Hindlimb muscle (tissue), 1 donor: Measurements from ENCODE around the gene CGB3. TPM values are rescaled to one million over a fixed set of nuclear protein-coding genes. Genes with fewer than 3 reads are reported as not detected.
"Not testable (repeated sequence)": the region's sequence is repeated elsewhere in the genome, so short reads cannot be mapped to it uniquely, and the experiment has no call there.

ENCODE experiments used
- DNase-seq: peaks from one replicate; pipeline ENCODE4 v3.0.0-alpha.2; 2013
- polyA plus RNA-seq: library from polyadenylated mRNA; unstranded; fragments of 120-200 nt; gene quantifications from one replicate; pipeline ENCODE4 v1.2.1, GENCODE V29; 2013; ENCODE audit not compliant: insufficient read length

CGB3 gene
- polyA plus RNA-seq, 1 donor = not detected

- DNase-seq = no peak
Measured at GRCh38 chr19:49042177-49042576, 18.0 kb upstream of the CGB3 start.

- not testable (repeated sequence) for DNase-seq
Measured at GRCh38 chr19:49039736-49040135, 15.6 kb upstream of the CGB3 start.

- not testable (repeated sequence) for DNase-seq
Measured at GRCh38 chr19:49038557-49039276, 14.6 kb upstream of the CGB3 start.

GRCh38 chr19:49038111-49038510 lies 14.0 kb upstream of the CGB3 start:
- not testable (repeated sequence) for DNase-seq

DNA sequence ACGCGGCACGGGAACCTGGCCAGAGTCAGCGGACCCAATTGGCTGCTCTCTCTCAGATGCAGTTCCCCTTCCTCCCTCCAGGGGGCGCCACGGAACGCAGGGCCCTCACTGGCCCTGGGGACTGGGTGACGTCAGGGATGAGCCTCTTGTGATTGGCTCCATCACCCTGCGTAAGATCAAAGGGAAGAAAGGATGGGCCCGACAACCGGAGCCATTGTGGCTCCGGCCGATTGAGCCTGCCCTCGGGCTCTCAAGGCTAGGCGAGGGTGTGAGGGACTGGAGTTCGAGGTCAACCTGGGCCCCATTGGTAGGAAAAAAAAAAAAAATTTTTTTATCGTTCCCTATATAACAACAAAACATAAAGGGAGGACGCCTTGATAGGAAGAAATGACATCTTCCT lies 12.7 kb upstream of the CGB3 start, which contains the start of gene CGB1:
CGB1 (minus strand) TSS at position 81 of the 400 bp plus-strand sequence. CDS start 184 bp downstream, outside the sequence.
- not testable (repeated sequence) for DNase-seq

DNA sequence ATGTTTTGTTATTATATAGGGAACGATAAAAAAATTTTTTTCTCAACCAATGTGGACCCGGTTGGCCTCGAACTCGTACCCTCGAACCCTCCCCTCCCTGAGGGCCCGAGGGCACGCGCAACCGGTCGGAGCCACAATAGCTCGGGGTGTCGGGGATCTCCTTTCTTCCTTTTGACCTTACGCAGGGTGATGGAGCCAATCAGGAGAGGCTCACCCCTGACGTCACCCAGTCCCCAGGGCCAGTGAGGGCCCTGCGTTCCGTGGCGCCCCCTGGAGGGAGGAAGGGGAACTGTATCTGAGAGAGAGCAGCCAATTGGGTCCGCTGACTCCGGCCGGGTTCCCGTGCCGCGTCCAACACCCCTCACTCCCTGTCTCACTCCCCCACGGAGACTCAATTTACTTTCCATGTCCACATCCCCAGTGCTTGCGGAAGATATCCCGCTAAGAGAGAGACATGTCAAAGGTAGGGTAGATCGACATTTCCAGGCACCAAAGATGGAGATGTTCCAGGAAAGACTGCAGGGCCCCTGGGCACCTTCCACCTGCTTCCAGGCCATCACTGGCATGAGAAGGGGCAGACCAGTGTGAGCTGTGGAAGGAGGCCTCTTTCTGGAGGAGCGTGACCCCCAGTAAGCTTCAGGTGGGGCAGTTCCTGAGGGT lies 7.6 kb upstream of the CGB3 start, which contains the start of gene CGB2:
CGB2 (plus strand) TSS at position 249 of the 660 bp plus-strand sequence; CDS start at position 455, 206 bp downstream.
- DNase-seq = not testable (repeated sequence)

DNA sequence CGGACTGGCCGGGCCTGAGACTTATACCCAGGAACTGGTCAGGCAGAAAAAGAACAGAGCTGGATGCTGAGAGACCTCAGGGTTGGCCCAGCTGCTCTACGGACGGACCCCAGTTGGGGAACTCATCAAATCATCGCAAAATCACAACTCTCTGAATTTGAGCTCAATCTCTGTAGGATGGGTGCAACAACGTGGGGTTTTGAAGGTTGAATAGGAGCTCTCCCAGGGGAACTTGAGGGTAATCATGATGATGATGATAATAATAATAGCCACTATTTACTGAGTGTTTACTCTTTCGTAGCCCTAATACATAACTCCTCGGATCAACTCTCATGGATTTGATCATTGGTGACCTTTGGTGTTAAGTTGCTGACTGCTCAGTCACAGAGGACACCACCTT lies 6.2 kb upstream of the CGB3 start:
- not testable (repeated sequence) for DNase-seq

GRCh38 chr19:49029749-49030148 lies 5.6 kb upstream of the CGB3 start:
- not testable (repeated sequence) for DNase-seq

DNA sequence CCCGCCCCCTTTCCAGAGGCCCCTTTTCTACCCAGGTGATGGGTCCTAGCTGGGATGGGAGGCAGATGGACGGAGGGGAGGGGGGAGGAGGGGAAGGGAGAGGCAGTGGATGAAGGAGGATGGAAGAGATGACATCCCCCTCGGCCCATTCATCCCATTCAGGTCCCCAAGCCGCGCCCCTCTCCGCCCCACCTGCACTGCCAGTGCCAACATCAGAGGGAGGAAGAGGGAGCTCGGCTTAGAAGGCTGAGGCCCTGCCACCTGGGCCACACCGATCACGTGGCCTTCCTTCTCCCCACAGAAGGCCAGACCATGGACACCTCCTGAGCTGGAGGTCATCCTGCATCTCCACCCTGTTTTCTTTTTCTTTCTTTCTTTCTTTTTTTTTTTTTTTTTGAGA lies 4.6 kb upstream of the CGB3 start:
- not testable (repeated sequence) for DNase-seq

- DNase-seq = not testable (repeated sequence)
Measured at GRCh38 chr19:49025599-49025998, 1.5 kb upstream of the CGB3 start.

DNA sequence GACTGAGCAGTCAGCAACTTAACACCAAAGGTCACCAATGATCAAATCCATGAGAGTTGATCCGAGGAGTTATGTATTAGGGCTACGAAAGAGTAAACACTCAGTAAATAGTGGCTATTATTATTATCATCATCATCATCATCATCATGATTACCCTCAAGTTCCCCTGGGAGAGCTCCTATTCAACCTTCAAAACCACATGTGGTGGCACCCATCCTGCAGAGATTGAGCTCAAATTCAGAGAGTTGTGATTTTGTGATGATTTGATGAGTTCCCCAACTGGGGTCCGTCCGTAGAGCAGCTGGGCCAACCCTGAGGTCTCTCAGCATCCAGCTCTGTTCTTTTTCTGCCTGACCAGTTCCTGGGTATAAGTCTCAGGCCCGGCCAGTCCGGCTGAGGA lies 955 bp upstream of the CGB3 start:
- DNase-seq = not testable (repeated sequence)

DNA sequence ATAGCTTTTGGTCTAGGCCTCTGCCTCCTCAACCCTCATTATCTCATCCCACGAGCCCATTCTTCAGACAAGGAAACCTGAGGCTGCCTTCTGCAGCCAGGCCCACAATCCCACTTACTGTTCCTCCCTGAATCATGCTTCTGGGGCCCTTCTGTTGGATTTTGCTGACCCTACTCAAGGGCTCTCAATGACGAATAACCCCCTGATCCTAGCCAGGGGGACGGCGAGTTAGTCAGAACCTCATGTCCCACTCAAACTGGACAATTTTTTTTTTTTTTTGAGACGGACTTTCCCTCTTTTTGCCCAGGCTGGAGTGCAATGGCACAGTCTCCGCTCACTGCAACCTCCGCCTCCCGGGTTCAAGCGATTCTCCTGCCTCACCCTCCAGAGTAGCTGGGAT lies 2.0 kb downstream of the CGB3 start:
- DNase-seq = no peak

GRCh38 chr19:49020931-49021895 lies 2.9 kb downstream of the CGB3 start:
- DNase-seq = no peak

DNA sequence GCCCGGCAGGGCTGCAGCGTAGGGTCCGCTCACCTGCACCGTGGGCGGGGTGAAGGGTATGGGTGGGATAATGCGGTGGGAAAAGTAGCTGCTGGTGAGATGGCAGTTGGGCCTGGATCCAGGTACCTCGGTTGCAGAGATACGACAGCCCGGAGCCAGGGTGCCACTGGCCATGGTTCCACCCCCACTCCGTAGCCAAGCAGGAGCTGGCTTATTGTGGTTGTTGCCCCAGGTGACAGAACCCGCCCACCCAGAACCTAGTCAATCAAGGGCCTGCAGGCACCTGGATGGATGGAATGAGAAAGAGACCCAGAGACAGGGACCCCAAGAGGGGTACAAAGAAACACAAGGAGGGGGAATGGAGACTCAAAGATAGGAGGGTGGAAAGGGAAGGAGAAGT lies 3.8 kb downstream of the CGB3 start:
- no peak for DNase-seq

DNA sequence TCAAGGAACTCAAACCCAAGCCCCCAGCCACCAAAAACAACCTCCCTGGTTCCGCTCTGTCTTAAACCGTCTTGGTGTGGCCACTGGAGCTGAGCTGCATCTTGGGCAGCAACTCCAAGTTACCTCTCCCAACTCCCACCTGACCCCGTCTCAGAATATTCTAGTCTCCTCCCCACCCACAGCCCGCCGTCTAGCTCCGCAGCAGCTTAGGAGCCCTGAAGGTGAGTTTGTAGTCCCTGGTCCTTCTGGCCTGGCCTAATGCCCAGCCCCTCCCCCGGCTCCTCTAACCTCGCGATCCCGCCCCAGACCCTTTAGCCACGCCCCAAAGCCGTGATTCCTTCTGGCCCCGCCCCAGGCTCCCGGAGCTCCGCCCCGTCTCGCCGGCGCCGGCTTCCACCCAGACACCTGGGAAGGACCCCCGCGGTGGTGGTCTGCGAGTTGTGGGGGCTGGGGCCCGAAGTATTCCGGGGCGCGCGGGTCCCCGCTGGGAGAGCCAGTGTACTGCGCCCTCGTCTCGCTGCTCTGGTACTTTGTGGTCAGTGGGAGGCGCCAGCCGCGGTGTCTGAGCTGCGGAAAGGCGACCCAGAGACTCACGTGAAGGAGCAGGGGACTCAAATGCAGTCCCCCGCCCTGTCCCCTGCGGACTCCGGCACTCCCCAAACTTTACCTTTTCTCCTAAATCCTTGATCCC lies 4.7 kb downstream of the CGB3 start:
- DNase-seq = no peak

- DNase-seq = not testable (repeated sequence)
Measured at GRCh38 chr19:49018388-49019241, 5.5 kb downstream of the CGB3 start.

- DNase-seq = peak; percentile 38
Measured at GRCh38 chr19:49017666-49018351, 6.3 kb downstream of the CGB3 start.

DNA sequence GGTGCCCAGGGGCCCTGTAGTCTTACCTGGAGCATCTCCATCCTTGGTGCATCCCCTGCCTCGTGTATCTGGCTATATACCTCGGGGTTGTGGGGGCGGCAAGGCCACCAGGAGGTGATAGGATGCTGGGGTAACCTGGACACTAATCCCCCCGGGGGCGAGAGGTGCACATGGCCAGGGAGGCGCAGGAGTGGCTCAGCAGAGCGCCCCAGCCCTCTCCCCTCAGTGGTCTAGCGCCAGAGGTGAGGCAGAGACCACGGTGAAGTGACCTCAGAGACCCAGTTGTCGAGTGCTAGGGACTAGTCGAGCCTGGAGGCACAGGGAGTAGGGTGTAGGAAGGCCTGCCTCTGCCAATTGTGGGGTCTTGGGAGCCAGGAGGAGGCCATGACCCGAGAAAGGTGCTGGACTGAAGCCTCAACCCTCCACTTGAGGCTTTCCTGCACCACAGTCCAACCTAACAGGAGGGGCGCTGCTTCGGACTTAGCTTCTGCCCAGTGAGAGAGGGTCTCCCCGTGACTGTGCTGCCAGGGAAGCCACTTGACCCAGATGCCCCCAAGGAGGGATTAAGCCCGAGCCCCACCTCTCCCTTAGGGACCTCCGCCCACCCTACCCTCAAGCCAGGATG lies 7.0 kb downstream of the CGB3 start, which contains the start of gene LHB:
LHB (minus strand) TSS at position 51 of the 625 bp plus-strand sequence; CDS start at position 41, 10 bp downstream.
- DNase-seq = no peak

- DNase-seq = no peak
Measured at GRCh38 chr19:49016067-49016839, 7.9 kb downstream of the CGB3 start.
